ENCODE data around the gene TRHDE.

GRCh38 chr12:72681028-72681427, 408.9 kb downstream of the TRHDE start:
- TF ChIP-seq CTCF (tag by site-specific recombination; IDR thresholded peaks at IDR 0.05): no peak
- no peak for TF ChIP-seq ZNF121 (tag by site-specific recombination; IDR thresholded peaks at IDR 0.05)
- TF ChIP-seq ZNF274 (IDR thresholded peaks at IDR 0.05; ENCODE audit: low read length): no peak
- no peak for TF ChIP-seq ZNF274 (tag by site-specific recombination; IDR thresholded peaks at IDR 0.05; ENCODE audit: borderline replicate concordance)
- TF ChIP-seq ELK4 (IDR thresholded peaks at IDR 0.05; ENCODE audit: borderline replicate concordance, low read depth, low read length): no peak
- no peak for TF ChIP-seq ZNF704 (tag by site-specific recombination; IDR thresholded peaks at IDR 0.05)
- TF ChIP-seq ZEB2 (tag by site-specific recombination; IDR thresholded peaks at IDR 0.05): no peak
- no peak for TF ChIP-seq ATF2 (tag by site-specific recombination; IDR thresholded peaks at IDR 0.05; ENCODE audit: low read depth)
- no peak for TF ChIP-seq ZNF549 (tag by site-specific recombination; IDR thresholded peaks at IDR 0.05)
- no peak for TF ChIP-seq KLF9 (tag by site-specific recombination; IDR thresholded peaks at IDR 0.05; ENCODE audit: low read depth)
- TF ChIP-seq SP7 (tag by site-specific recombination; IDR thresholded peaks at IDR 0.05): no peak
- TF ChIP-seq ZNF140 (tag by site-specific recombination; IDR thresholded peaks at IDR 0.05): no peak
- no peak for TF ChIP-seq ZBTB21 (tag by site-specific recombination; IDR thresholded peaks at IDR 0.05)
- no peak for TF ChIP-seq YY1 (tag by site-specific recombination; IDR thresholded peaks at IDR 0.05)
- TF ChIP-seq OVOL3 (tag by site-specific recombination; IDR thresholded peaks at IDR 0.05): no peak
